GM12865 (cell line): ENCODE results near the gene ZNF543.

Experiments used
- DNase-seq: peaks from one replicate; pipeline ENCODE4 v3.0.0; 2010; ENCODE audit warnings: low read depth
- H3K4me3 ChIP-seq: 2 replicates; pipeline ENCODE4 v1.5.1; 2011; ENCODE audit warnings: mild to moderate bottlenecking, low read depth, low read length, control low read depth
- CTCF ChIP-seq: IDR thresholded peaks from 2 replicates; pipeline ENCODE4 v1.5.1; 2011; ENCODE audit warnings: low read length, control low read depth, low read depth, inconsistent platforms; ENCODE audit not compliant: insufficient read depth; ENCODE audit errors: missing control alignments

ZNF543 gene

GRCh38 chr19:57338877-57339276 lies 18.6 kb downstream of the ZNF543 start:
- no peak for TF ChIP-seq CTCF
- no peak overlapping the region for H3K4me3 ChIP-seq
- DNase-seq = no peak

- H3K4me3 ChIP-seq = no peak overlapping the region
- no peak for DNase-seq
- TF ChIP-seq CTCF = no peak
Measured at GRCh38 chr19:57342582-57342981, 22.3 kb downstream of the ZNF543 start.

GRCh38 chr19:57348136-57348535 lies 27.9 kb downstream of the ZNF543 start:
- DNase-seq = no peak
- no peak for TF ChIP-seq CTCF
- H3K4me3 ChIP-seq = no peak overlapping the region

- peak within 1 kb of the TSS; percentile 90 for H3K4me3 ChIP-seq
- TF ChIP-seq CTCF = no peak
- peak; percentile 95 for DNase-seq
Measured at GRCh38 chr19:57350877-57351805, 30.9 kb downstream of the ZNF543 start, which contains the start of gene ZNF304. Gene ZNF304 (plus strand): TSS chr19:57351271. CDS start chr19:57351665, 394 bp downstream.

GRCh38 chr19:57351867-57352266 lies 31.6 kb downstream of the ZNF543 start:
- DNase-seq = no peak
- H3K4me3 ChIP-seq = peak overlapping the region; percentile 90

GRCh38 chr19:57355916-57356315 lies 35.6 kb downstream of the ZNF543 start:
- DNase-seq = no peak
- no peak for TF ChIP-seq CTCF
- no peak overlapping the region for H3K4me3 ChIP-seq

More at GRCh38 chr19:57351867-57352266, 31.6 kb downstream of the ZNF543 start:
- TF ChIP-seq CTCF = no peak
